Naive thymus-derived CD4-positive, alpha-beta T cell (primary cell): ENCODE data around the gene AP2B1. TPM values are rescaled to one million over a fixed set of nuclear protein-coding genes. Genes with fewer than 3 reads are reported as not detected.

Experiments used
- ATAC-seq: fragments of 150-1000 bp; cut with Tn5 transposase; 2 replicates; pipeline ENCODE4 v1.10.0; 2021; ENCODE audit warnings: mild to moderate bottlenecking, moderate library complexity
- CTCF ChIA-PET: fragments of 350-600 bp; sonication (Branson Sonifier 250); formaldehyde crosslinking; loops from one replicate; lab custom pipeline; 2021; ENCODE audit warnings: antibody characterized with exemption; lab: Charles Lee
- POLR2A ChIA-PET: fragments of 350-600 bp; sonication (Branson Sonifier 250); formaldehyde crosslinking; loops from one replicate; lab custom pipeline; 2021; ENCODE audit warnings: antibody characterized with exemption, inconsistent platforms; lab: Charles Lee
- DNase-seq, 9 donors: peaks; one replicate each; pipeline versions ENCODE4 v3.0.0 to v3.0.0-alpha.2; 2020 to 2022; ENCODE audit warnings: mixed read lengths in 1 of 9
- H3K27ac ChIP-seq: one replicate; pipeline ENCODE4 v1.7.0; 2013; ENCODE audit warnings: mild to moderate bottlenecking, low read depth, low read length, moderate library complexity
- H3K27me3 ChIP-seq, 2 donors: one replicate each; pipeline ENCODE4 v1.7.0; 2013; ENCODE audit warnings: low read length in 2 of 2, mild to moderate bottlenecking in 2 of 2, moderate library complexity in 2 of 2; ENCODE audit not compliant: control insufficient read depth in 2 of 2, insufficient read depth in 2 of 2
- H3K36me3 ChIP-seq, 3 experiments: 1 replicate in 2 of 3; 2 replicates in 1 of 3; pipeline ENCODE4 v1.7.0; 2013; ENCODE audit warnings: low read length in 3 of 3, mild to moderate bottlenecking in 3 of 3, moderate library complexity in 1 of 3; ENCODE audit not compliant: insufficient read depth in 3 of 3, control insufficient read depth in 2 of 3
- H3K4me1 ChIP-seq, 2 donors: one replicate each; pipeline ENCODE4 v1.7.0; 2013; ENCODE audit warnings: low read length in 2 of 2, mild to moderate bottlenecking in 2 of 2, moderate library complexity in 1 of 2; ENCODE audit not compliant: control insufficient read depth in 2 of 2, insufficient read depth in 2 of 2
- H3K4me3 ChIP-seq: 2 replicates; pipeline ENCODE4 v1.7.0; 2013; ENCODE audit warnings: mild to moderate bottlenecking, low read length
- H3K9me3 ChIP-seq, 3 experiments: 1 replicate in 2 of 3; 2 replicates in 1 of 3; pipeline ENCODE4 v1.7.0; 2013; ENCODE audit warnings: low read length in 3 of 3; ENCODE audit not compliant: control insufficient read depth in 2 of 3
- H3K27ac Mint-ChIP-seq, 9 donors: one replicate each; pipeline ENCODE4 v1.8.0; 2020 to 2022; ENCODE audit warnings: mixed read lengths in 9 of 9, mild to moderate bottlenecking in 8 of 9, moderate library complexity in 5 of 9, inconsistent platforms in 2 of 9
- H3K27me3 Mint-ChIP-seq, 5 donors: one replicate each; pipeline ENCODE4 v1.8.0; 2021 to 2022; ENCODE audit warnings: mixed read lengths in 5 of 5, mild to moderate bottlenecking in 1 of 5
- H3K36me3 Mint-ChIP-seq, 5 donors: one replicate each; pipeline ENCODE4 v1.8.0; 2020 to 2022; ENCODE audit warnings: mixed read lengths in 5 of 5, mild to moderate bottlenecking in 3 of 5, inconsistent platforms in 1 of 5
- H3K4me1 Mint-ChIP-seq, 7 donors: one replicate each; pipeline ENCODE4 v1.8.0; 2020 to 2022; ENCODE audit warnings: mixed read lengths in 7 of 7, mild to moderate bottlenecking in 3 of 7, inconsistent platforms in 1 of 7
- H3K4me3 Mint-ChIP-seq, 10 donors: one replicate each; pipeline ENCODE4 v1.8.0; 2020 to 2022; ENCODE audit warnings: mild to moderate bottlenecking in 10 of 10, mixed read lengths in 10 of 10, moderate library complexity in 6 of 10, inconsistent platforms in 2 of 10
- H3K9me3 Mint-ChIP-seq, 11 donors: one replicate each; pipeline ENCODE4 v1.8.0; 2020 to 2022; ENCODE audit warnings: mixed read lengths in 11 of 11, mild to moderate bottlenecking in 4 of 11, inconsistent platforms in 1 of 11, moderate library complexity in 1 of 11
- intact Hi-C, 2 donors: fragments of 100-400 bp; cut with micrococcal nuclease; formaldehyde crosslinking; loops; one replicate each; pipeline ENCODE4 v1.15.1; 2023
- polyA plus RNA-seq, 2 donors: library from polyadenylated mRNA; unstranded; fragments of 300-500 nt; fragmentation: Illumina TruSeq; gene quantifications; one replicate each; pipeline ENCODE4 v1.2.3, GENCODE V29; 2021
- total RNA-seq, 6 experiments: library from RNA in 5 of 6; stranded (reverse) in 5 of 6; gene quantifications; 1 replicate in 5 of 6; 2 replicates in 1 of 6; pipeline ENCODE4 v1.2.3 and lab custom pipeline; 2021 to 2026

AP2B1 gene
- total and polyA plus RNA-seq, 7 experiments from 2014 or later: 49.0 to 197 (median 102) TPM

DNA sequence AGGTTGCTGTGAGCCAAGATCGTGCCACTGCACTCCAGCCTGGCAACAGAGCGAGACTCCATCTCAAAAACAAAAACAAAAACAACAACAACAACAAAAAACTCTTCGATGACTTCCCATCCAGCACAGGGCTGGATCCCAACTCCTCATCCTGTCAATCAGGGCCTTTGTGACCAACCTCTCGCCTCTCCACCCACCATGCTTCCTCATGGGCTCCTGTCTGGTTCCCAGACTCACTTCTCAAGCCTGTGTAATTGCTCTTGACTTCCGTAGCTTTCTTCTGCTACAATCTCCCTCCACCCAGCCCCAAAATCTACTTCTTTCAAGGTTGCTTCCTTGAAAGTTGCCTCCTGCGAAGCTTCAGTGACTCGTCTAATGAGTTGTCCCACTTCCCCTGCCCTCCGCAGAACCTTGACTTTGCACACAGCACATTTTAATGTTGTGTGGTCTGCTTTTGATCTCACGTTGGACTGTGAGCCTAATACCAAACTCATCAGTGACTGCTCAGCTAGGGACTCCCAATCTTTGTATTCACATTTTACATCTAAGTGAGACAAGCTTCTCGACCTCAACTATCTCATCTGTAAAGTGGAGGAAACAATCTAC is 143.4 kb downstream of the AP2B1 start:
- peaks cover 8 to 13% of the 10 kb centered on the region in 2 donors for H3K4me1 ChIP-seq
- DNase-seq: no peak
- H3K9me3 ChIP-seq: no peaks in the 10 kb centered on the region
- ChIA-PET POLR2A (interaction anchor here (0.6 to 1.3 kb wide), 2 partner anchors 10 to 27 kb away, joined by 3 to 4 read pairs; no protein-coding TSS in a partner anchor), CTCF (interaction anchor here (1.0 kb wide), 1 partner anchor 17 kb away, joined by 4 read pairs; no protein-coding TSS in a partner anchor)
- peaks cover 0 to 2% (median 0%) of the 10 kb centered on the region in 11 donors for H3K9me3 Mint-ChIP-seq
- H3K27me3 ChIP-seq: no peaks in the 10 kb centered on the region
- peak overlapping the region in 8 of 9 donors; percentile 3 to 85 (median 59) for H3K27ac Mint-ChIP-seq
- peaks cover 0 to 11% (median 5%) of the 10 kb centered on the region in 5 donors for H3K36me3 Mint-ChIP-seq
- H3K27ac ChIP-seq: no peak overlapping the region
- intact Hi-C loops: no loop called here
- H3K27me3 Mint-ChIP-seq: peaks cover 0 to 24% (median 5%) of the 10 kb centered on the region in 5 donors
- peaks cover 0 to 14% (median under 1%) of the 10 kb centered on the region in 3 experiments for H3K36me3 ChIP-seq
- no peak for ATAC-seq
- peak overlapping the region; percentile 55 for H3K4me3 ChIP-seq
- H3K4me1 Mint-ChIP-seq: peaks cover 11 to 31% (median 21%) of the 10 kb centered on the region in 7 donors
- peak overlapping the region; percentile 59 to 90 (median 85) for H3K4me3 Mint-ChIP-seq

DNA sequence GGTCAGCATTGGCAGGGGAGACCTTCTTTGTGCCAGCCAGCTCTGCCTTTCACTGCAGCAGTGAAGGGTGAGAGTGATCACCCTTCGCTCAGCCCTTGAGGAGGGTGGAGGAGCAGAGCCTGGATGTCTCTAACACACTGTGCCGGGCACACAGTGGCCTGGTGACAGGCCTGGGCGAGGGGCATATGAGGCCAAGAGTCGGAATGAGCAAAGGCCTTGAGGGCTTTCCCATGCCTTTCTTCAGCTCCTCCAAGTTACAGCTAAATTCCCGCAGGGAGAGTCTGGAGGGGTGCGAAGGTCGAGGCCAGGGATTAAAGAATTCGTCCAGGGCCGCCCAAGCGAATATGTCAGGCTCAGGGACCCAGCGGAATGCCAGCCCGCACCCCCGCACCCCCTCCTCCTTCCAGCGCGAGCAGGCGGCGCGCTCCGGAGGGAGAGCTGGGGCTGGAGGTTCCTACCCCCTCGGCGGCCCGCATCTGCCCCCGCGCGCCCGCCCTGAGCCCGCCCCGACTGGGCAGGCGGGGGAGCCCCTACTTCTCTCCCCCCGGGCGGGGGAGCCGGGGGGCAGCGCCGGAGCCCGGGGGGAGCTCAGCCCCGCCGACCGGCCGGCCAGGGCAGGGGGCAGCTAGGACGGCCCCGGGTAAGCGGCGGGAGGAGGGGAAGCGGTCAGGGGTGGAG is 144.3 kb downstream of the AP2B1 start, which contains the start of gene RASL10B:
TSS of gene RASL10B (plus strand) at position 401 of the 678 bp plus-strand sequence. CDS start 3,546 bp downstream, outside the sequence.
- no peak within 1 kb of the TSS for H3K27ac ChIP-seq
- peaks cover 0 to 2% (median 0%) of the 10 kb centered on the region in 11 donors for H3K9me3 Mint-ChIP-seq
- peaks cover 0 to 7% (median 0%) of the 10 kb centered on the region in 3 experiments for H3K36me3 ChIP-seq
- ChIA-PET POLR2A (interaction anchor here (0.6 to 1.3 kb wide), 2 partner anchors 9 to 28 kb away, joined by 3 to 4 read pairs; no protein-coding TSS in a partner anchor), CTCF (interaction anchor here (1.0 kb wide), 1 partner anchor 16 kb away, joined by 4 read pairs; no protein-coding TSS in a partner anchor)
- H3K4me3 ChIP-seq: peak within 1 kb of the TSS; percentile 55
- ATAC-seq (peak; percentile 83), DNase-seq (peak; percentile 34 to 62 (median 42))
- peaks cover 11 to 31% (median 21%) of the 10 kb centered on the region in 7 donors for H3K4me1 Mint-ChIP-seq
- peak within 1 kb of the TSS in 8 of 9 donors; percentile 21 to 85 (median 66) for H3K27ac Mint-ChIP-seq
- intact Hi-C loops: no loop called here
- peaks cover 8 to 13% of the 10 kb centered on the region in 2 donors for H3K4me1 ChIP-seq
- H3K4me3 Mint-ChIP-seq: peak within 1 kb of the TSS; percentile 59 to 90 (median 85)
- H3K36me3 Mint-ChIP-seq: peaks cover 0 to 7% (median 0%) of the 10 kb centered on the region in 5 donors
- no peaks in the 10 kb centered on the region for H3K9me3 ChIP-seq
- H3K27me3 Mint-ChIP-seq: peaks cover 0 to 24% (median 5%) of the 10 kb centered on the region in 5 donors
- no peaks in the 10 kb centered on the region for H3K27me3 ChIP-seq

DNA sequence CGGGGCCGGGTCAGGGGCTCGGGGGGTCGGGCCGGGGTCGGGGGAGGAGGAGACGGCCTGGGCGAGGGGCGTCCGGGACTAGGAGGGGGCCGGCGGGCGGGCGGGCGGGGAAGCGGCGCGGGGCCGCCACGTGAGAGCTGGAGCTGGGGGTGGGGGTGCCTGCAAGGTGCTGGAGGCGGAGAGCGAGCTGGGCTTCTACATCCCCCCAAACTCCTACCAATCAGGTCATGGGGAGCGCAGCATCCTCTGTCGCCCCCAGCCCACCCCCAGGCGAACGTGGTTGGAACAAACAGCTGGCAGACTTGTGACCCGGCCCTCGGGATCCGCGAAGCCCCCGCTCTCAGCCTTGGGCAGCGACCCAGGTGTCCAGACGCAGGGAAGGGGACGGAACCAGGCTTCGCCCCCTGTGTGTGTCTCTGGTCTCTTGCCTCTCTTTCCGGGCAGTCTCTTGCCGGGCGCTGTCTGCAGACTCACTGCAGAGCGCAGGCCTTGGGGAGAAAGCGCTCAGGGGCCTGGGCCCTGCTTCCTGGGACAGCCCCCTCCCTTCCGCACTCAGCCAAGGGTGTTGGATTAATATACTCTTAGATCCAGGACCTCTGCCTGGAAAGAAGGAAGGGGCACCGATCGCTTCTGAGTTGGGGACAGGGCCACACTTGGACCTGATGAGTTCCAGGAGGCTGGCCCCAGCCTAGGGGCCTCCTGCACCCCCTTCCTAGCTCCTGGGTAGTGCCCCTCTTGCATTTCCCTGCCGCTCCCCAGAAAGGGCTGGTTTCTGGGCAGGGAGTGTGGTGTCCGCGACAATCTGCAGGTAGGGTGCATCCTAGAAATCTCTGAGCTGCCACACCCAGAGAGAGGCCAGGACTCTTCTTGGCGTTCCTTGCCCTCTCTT is 145.0 kb downstream of the AP2B1 start:
- no peak for DNase-seq
- Histone ChIP-seq H3K27ac (no peak overlapping the region), H3K27me3 (no peaks in the 10 kb centered on the region), H3K36me3 (peaks cover 0 to 3% (median 0%) of the 10 kb centered on the region in 3 experiments), H3K9me3 (no peaks in the 10 kb centered on the region), H3K4me3 (no peak overlapping the region), H3K4me1 (peaks cover 8 to 13% of the 10 kb centered on the region in 2 donors)
- ChIA-PET CTCF (interaction anchor here (1.7 kb wide), 1 partner anchor 15 kb away, joined by 5 read pairs; no protein-coding TSS in a partner anchor), POLR2A (interaction anchor here (1.3 kb wide), 1 partner anchor 8 kb away, joined by 4 read pairs; no protein-coding TSS in a partner anchor)
- Mint-ChIP-seq H3K27me3 (peaks cover 0 to 24% (median 5%) of the 10 kb centered on the region in 5 donors), H3K4me1 (peaks cover 11 to 31% (median 21%) of the 10 kb centered on the region in 7 donors), H3K4me3 (peak overlapping the region; percentile 39 to 90 (median 78)), H3K27ac (peak overlapping the region in 3 of 9 donors; percentile 37 to 66 (median 51)), H3K36me3 (peaks cover 0 to 7% (median 0%) of the 10 kb centered on the region in 5 donors), H3K9me3 (peaks cover 0 to 2% (median 0%) of the 10 kb centered on the region in 11 donors)
- ATAC-seq: no peak
- intact Hi-C loops: no loop called here

DNA sequence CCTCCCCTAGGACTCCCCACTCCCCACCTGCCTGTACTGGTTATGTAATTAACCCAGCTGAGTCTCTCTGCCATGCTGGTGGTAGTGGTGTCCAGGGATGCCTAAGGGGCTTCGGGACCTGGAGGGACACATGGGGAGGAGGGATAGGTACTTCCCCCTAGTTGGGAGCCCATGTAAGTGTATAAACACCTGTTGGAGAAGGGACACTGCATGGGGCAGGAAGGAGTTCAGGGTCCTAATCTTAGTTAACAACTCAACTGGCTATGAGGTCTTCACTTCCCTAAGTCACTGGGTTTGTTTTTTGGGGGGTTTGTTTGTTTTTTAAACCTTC is 145.6 kb downstream of the AP2B1 start:
- peaks cover 8 to 13% of the 10 kb centered on the region in 2 donors for H3K4me1 ChIP-seq
- H3K36me3 ChIP-seq: peaks cover 0 to under 1% (median 0%) of the 10 kb centered on the region in 3 experiments
- H3K4me3 ChIP-seq: no peak overlapping the region
- H3K36me3 Mint-ChIP-seq: peaks cover 0 to 7% (median 0%) of the 10 kb centered on the region in 5 donors
- ATAC-seq: no peak
- H3K9me3 ChIP-seq: no peaks in the 10 kb centered on the region
- CTCF ChIA-PET: interaction anchor here (1.7 kb wide), 1 partner anchor 15 kb away, joined by 5 read pairs; no protein-coding TSS in a partner anchor
- intact Hi-C loops: no loop called here
- H3K27ac ChIP-seq: no peak overlapping the region
- POLR2A ChIA-PET: no interaction called here
- H3K27ac Mint-ChIP-seq: no peak overlapping the region
- H3K27me3 ChIP-seq: no peaks in the 10 kb centered on the region
- peaks cover 0 to 2% (median 0%) of the 10 kb centered on the region in 11 donors for H3K9me3 Mint-ChIP-seq
- peaks cover 0 to 24% (median 5%) of the 10 kb centered on the region in 5 donors for H3K27me3 Mint-ChIP-seq
- H3K4me1 Mint-ChIP-seq: peaks cover 11 to 31% (median 21%) of the 10 kb centered on the region in 7 donors
- no peak for DNase-seq
- H3K4me3 Mint-ChIP-seq: peak overlapping the region; percentile 23 to 90 (median 78)

DNA sequence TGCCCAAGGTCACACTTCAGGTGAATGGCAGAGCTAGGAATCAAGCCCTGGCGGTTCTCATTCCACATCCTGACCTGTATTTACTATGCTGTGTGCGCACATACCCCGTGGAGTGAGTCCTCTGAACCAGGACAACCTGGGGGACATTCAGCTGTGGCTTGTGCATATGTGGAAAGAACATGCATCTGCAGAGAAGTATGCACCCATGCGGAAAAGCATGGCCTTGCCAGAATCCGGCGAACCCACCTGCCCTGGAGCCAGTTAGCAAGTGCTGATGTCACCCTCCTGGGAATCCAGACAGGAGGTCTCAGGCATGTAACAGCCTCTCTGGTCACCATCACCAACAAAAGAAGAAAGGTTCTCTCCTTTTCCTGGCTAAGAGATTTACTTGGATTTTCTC is 146.2 kb downstream of the AP2B1 start:
- H3K9me3 Mint-ChIP-seq: peaks cover 0 to 2% (median 0%) of the 10 kb centered on the region in 11 donors
- no peaks in the 10 kb centered on the region for H3K36me3 ChIP-seq
- no peaks in the 10 kb centered on the region for H3K9me3 ChIP-seq
- POLR2A ChIA-PET: no interaction called here
- ATAC-seq (no peak), DNase-seq (no peak)
- no peaks in the 10 kb centered on the region for H3K27me3 ChIP-seq
- intact Hi-C loops: no loop called here
- peaks cover 0 to 7% (median 0%) of the 10 kb centered on the region in 5 donors for H3K36me3 Mint-ChIP-seq
- peaks cover 11 to 31% (median 21%) of the 10 kb centered on the region in 7 donors for H3K4me1 Mint-ChIP-seq
- no peak overlapping the region for H3K27ac Mint-ChIP-seq
- CTCF ChIA-PET: interaction anchor here (1.7 kb wide), 1 partner anchor 14 kb away, joined by 5 read pairs; no protein-coding TSS in a partner anchor
- H3K4me3 Mint-ChIP-seq: peak overlapping the region in 6 of 10 donors; percentile 48 to 87 (median 78)
- H3K4me3 ChIP-seq: no peak overlapping the region
- H3K27me3 Mint-ChIP-seq: peaks cover 0 to 27% (median 5%) of the 10 kb centered on the region in 5 donors
- no peak overlapping the region for H3K27ac ChIP-seq
- peaks cover 8 to 13% of the 10 kb centered on the region in 2 donors for H3K4me1 ChIP-seq
